Cortex of kidney (tissue), 1 donor: ENCODE data around the gene ZNF90.
"Not testable (repeated sequence)": the region's sequence is repeated elsewhere in the genome, so short reads cannot be mapped to it uniquely, and the experiment has no call there.

Experiments used
- DNase-seq: peaks from one replicate; lab custom pipeline; 2025; lab: John Stamatoyannopoulos, UW

The ZNF90 gene

GRCh38 chr19:20103091-20103740 lies 25.4 kb downstream of the ZNF90 start:
- DNase-seq, result no peak

- no peak for DNase-seq
Observed at GRCh38 chr19:20107301-20107700, 29.5 kb downstream of the ZNF90 start.

- DNase-seq, result not testable (repeated sequence)
Observed at GRCh38 chr19:20118064-20118839, 40.5 kb downstream of the ZNF90 start.

GRCh38 chr19:20124879-20125278 lies 47.1 kb downstream of the ZNF90 start:
- DNase-seq, result no peak

- not testable (repeated sequence) for DNase-seq
Observed at GRCh38 chr19:20132933-20133332, 55.1 kb downstream of the ZNF90 start.

- not testable (repeated sequence) for DNase-seq
Observed at GRCh38 chr19:20137714-20138113, 59.9 kb downstream of the ZNF90 start.

- DNase-seq, result no peak
Observed at GRCh38 chr19:20151617-20152145, 73.9 kb downstream of the ZNF90 start.

GRCh38 chr19:20152506-20152905 lies 74.7 kb downstream of the ZNF90 start:
- not testable (repeated sequence) for DNase-seq

GRCh38 chr19:20153281-20153680 lies 75.5 kb downstream of the ZNF90 start:
- DNase-seq, result no peak

GRCh38 chr19:20154636-20155035 lies 76.8 kb downstream of the ZNF90 start:
- DNase-seq, result no peak

GRCh38 chr19:20162821-20163220 lies 85.0 kb downstream of the ZNF90 start:
- DNase-seq, result no peak

GRCh38 chr19:20164456-20164855 lies 86.7 kb downstream of the ZNF90 start:
- DNase-seq, result no peak

- no peak for DNase-seq
Observed at GRCh38 chr19:20165971-20166592, 88.3 kb downstream of the ZNF90 start.

- no peak for DNase-seq
Observed at GRCh38 chr19:20167020-20167644, 89.3 kb downstream of the ZNF90 start, which contains the start of gene ZNF486. Gene ZNF486, plus strand, starts transcription at chr19:20167214. Its CDS starts 117 bp downstream, at chr19:20167331.

GRCh38 chr19:20167651-20168122 lies 89.9 kb downstream of the ZNF90 start:
- DNase-seq, result no peak
